HepG2 (cell line): ENCODE data around the gene PACS1.

Source experiments
- ZNF777 ChIP-seq: sonication (generic); formaldehyde crosslinking; IDR thresholded peaks from 2 replicates; pipeline ENCODE4 v1.4.0; 2020; ENCODE audit warnings: missing genetic modification reagents
- ZNF839 ChIP-seq: sonication (generic); formaldehyde crosslinking; IDR thresholded peaks from 2 replicates; pipeline ENCODE4 v1.4.0; 2020; ENCODE audit warnings: missing genetic modification reagents, mild to moderate bottlenecking, borderline replicate concordance
- TF ChIP-seq, protein P1 (sequence below): sonication (generic); formaldehyde crosslinking; IDR thresholded peaks from 2 replicates; pipeline ENCODE4 v1.4.0; 2020; ENCODE audit warnings: missing genetic modification reagents

DNA sequence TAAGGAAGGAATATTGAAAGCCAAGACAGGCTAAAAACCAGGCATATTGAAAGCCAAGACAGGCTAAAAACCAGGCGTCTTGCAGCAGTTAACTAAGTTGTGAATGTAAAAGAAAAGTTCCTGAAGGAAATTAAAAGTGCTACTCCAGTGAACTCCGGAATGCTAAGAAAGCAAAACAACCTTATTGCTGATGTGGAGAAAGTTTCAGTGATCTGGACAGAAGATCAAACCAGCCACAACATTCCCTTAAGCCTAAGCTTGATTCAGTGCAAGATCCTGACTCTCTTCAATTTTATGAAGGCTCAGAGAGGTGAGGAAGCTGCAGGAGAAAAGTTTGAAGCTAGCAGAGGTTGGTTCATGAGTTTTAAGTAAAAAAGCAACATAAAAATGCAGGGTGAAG, 51.4 kb downstream of the PACS1 start:
- TF ChIP-seq, protein P1, sequence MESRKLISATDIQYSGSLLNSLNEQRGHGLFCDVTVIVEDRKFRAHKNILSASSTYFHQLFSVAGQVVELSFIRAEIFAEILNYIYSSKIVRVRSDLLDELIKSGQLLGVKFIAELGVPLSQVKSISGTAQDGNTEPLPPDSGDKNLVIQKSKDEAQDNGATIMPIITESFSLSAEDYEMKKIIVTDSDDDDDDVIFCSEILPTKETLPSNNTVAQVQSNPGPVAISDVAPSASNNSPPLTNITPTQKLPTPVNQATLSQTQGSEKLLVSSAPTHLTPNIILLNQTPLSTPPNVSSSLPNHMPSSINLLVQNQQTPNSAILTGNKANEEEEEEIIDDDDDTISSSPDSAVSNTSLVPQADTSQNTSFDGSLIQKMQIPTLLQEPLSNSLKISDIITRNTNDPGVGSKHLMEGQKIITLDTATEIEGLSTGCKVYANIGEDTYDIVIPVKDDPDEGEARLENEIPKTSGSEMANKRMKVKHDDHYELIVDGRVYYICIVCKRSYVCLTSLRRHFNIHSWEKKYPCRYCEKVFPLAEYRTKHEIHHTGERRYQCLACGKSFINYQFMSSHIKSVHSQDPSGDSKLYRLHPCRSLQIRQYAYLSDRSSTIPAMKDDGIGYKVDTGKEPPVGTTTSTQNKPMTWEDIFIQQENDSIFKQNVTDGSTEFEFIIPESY (CRISPR knock-in tag) = no peak
- TF ChIP-seq ZNF777 (CRISPR knock-in tag) (no peak), ZNF839 (no peak)
